Measurements from ENCODE around the gene ARHGAP12.
"Not testable (repeated sequence)": the region's sequence is repeated elsewhere in the genome, so short reads cannot be mapped to it uniquely, and the experiment has no call there.

Gene ARHGAP12

DNA sequence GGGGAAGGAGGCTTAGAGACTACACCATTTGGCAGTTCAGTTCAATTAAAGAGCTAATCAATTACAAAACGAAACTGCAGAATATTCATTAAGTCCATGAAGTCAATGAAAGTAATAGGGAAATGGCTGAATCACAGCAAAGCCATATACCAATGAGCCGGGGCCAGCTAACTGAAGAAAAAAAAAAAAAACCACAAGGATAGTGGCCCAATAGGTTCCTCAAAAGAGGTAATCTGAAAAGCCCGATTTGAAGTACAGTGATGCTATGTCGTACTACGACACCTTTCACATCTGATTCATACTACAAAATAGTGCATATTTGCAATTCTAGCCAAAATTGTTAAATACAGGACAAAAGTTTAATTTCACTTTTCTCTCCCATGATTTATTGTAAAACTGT, 2.5 kb downstream of the ARHGAP12 start:
- no peak for FAIRE-seq

GRCh38 chr10:31924833-31925232, 3.8 kb downstream of the ARHGAP12 start:
- no peak for DNase-seq (ENCODE audit: low spot score)
- FAIRE-seq = no peak

More for the DNA sequence above, 2.5 kb downstream of the ARHGAP12 start:
- no peak for DNase-seq (ENCODE audit: low spot score)

DNA sequence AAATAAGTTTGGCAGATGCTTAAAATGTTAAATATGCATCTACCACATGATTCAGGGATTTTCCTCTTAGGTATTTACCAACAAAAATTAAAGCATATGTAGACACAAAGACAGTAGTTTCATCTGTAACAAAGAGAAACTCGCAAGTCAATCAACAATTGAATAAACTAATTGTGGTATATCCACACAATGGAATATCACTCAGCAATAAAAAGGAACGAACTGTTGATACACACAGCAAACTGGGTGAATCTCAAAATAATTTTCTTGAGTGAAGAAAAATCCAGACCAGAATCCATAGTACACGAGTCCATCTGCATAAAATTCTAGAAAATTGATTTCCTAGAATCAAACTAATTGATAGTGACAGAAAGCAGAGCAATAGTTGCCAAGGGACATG, 5.2 kb downstream of the ARHGAP12 start:
- no peak for FAIRE-seq

GRCh38 chr10:31921031-31921430, 7.6 kb downstream of the ARHGAP12 start:
- DNase-seq (ENCODE audit: low spot score) (no peak), FAIRE-seq (no peak)

More for the DNA sequence above, 5.2 kb downstream of the ARHGAP12 start:
- DNase-seq (ENCODE audit: low spot score) = no peak

DNA sequence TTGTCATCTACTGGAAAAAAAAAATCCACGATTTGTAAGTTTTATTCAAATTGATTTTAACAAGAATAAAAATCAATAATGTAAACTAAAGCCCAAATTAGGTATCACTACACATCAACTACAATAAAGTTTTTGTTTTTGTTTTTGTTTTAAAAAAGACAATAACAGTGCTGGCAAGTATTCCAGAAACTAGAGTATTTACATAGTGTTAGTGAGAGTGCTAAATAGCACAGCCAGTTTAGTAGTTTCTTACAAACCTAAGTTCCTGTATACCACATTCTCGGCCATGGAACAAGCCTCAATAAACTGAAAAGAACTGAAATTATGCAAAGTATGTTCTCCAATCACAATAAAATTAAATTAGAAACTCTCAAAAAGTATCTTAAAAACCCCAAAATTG, 8.1 kb downstream of the ARHGAP12 start:
- no peak for DNase-seq (ENCODE audit: low spot score)
- FAIRE-seq = no peak

DNA sequence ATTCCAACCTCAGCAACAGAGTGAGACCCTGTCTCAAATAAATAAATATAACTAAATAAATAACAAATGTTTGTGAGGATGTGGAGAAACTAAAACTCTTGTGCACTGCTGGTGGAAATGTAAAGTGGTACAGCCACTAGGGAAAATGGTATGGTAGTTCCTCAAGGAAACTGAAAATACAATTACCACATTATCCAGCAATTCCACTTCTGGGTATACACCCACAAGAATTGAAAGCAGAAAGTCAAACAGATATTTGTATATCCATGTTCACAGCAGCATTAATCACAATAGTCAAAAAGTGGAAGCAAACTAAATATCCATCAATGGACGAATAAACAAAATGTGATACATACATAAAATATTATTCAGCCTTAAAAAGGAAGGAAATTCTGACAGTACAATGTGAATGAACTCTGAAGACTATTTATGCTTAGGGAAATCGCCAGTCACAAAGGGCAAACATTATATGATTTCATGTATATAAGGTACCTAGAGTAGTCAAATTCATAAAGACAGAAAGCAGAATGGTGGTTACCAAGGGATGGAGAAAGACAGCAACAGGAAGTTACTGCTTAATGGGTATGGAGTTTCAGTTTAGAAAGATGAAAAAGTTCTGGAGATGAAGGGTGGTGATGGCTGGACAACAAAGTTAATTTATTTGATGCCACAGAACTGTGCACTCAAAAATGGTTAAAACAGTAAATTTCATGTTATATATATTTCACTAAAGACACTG, 9.8 kb downstream of the ARHGAP12 start:
- DNase-seq (ENCODE audit: low spot score) = no peak
- no peak for FAIRE-seq

DNA sequence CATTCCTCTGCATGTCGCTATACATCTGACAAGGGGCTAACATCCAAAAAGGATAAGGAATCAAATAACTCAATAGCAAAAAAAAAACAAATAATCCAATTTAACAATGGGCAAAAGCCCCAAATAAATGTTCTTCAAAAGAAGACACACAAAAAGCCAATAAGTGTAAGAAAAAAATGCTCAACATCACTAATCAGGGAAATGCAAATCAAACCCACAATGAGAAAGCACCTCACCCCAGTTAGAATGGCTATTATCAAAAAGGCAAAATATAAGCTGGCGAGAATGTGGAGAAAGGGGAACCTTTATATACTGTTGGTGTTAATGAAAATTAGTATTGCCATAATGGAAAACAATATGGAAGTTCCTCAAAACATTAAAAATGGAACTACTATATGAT, 14.3 kb downstream of the ARHGAP12 start:
- FAIRE-seq (no peak), DNase-seq (ENCODE audit: low spot score) (no peak)

GRCh38 chr10:31912898-31913850, 15.5 kb downstream of the ARHGAP12 start:
- DNase-seq (ENCODE audit: low spot score) (no peak), FAIRE-seq (no peak)

GRCh38 chr10:31912289-31912688, 16.3 kb downstream of the ARHGAP12 start:
- DNase-seq (ENCODE audit: low spot score) = no peak
- no peak for FAIRE-seq

GRCh38 chr10:31910016-31910415, 18.6 kb downstream of the ARHGAP12 start:
- no peak for DNase-seq (ENCODE audit: low spot score)
- FAIRE-seq = no peak

DNA sequence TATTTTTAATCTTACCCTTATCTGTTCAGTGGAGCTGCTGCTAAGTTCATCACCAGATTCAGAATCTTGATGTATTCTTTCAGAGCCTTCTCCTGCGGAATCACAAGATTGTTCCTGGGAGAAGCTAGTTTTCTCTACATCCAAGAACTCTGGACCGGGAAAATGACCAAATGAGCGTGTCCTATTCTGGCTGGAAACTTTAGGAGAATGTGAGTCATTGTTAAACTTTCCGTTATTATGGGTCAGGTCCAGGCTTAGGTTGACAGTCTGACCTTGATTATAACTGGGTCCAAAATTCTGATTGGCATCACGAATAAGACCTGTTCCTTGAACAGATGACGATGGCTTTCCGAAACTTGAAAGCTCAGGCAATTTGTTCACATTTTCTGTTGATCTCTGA, 20.5 kb downstream of the ARHGAP12 start:
- FAIRE-seq (no peak), DNase-seq (ENCODE audit: low spot score) (no peak)

DNA sequence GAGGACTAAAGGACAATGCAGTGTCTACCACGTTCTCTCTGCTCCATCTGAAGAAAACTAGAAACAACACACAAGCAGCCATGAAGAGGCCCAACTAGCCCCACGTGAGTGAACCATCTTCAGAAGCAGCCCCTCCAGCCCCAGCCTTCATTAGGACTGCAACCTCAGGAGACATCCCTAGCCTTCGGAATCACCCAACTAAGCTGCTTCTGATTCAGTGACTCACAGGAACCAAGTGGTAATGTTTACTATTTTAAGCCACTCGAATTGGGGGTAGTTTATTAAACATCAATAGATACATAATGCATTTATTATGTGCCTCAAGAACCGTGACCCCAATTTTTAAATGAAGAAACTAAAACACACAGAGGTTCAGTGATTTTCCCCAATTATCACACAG, 22.6 kb downstream of the ARHGAP12 start:
- FAIRE-seq (no peak), DNase-seq (ENCODE audit: low spot score) (no peak)

DNA sequence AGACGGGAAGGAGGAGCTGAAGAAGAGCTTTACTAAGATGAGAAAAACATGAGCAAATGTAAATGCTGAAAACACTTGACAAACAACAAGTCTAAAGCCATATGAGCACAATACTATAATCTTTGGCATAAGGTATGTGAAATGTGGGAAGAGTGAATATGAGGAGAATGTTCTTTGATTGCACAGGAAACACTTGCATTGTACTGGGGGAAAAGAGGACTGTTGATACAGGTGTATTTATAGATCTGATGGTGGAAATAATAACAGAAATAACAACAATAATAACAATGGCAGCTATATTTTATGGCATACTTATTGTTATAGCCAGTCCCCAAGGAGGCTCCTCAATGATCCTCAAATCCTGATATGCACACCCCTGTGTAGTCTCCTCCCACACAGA, 23.0 kb downstream of the ARHGAP12 start:
- FAIRE-seq (no peak), DNase-seq (ENCODE audit: low spot score) (no peak)

- FAIRE-seq = no peak
- DNase-seq (ENCODE audit: low spot score) = no peak
Observed at GRCh38 chr10:31902625-31903024, 26.0 kb downstream of the ARHGAP12 start.

DNA sequence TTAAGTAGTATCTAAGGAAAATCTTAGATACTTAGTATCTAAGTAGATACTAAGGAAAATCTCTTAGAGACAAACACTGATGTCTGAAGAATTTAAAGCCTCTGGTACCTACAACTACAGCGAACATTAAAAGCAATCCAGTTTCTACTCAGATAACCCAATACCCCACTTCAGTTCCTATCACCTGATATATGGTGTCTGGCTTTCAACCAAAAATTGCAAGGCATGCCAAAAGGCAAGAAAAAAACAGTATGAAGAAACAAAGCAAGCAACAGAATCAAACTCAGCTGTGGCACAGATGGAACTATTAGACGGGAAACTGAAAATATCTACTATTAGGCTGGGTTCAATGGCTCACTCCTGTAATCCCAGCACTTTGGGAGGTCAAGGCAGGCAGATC, 31.1 kb downstream of the ARHGAP12 start:
- no peak for DNase-seq (ENCODE audit: low spot score)
- FAIRE-seq = no peak

- FAIRE-seq (no peak), DNase-seq (ENCODE audit: low spot score) (no peak)
Observed at GRCh38 chr10:31896968-31897384, 31.7 kb downstream of the ARHGAP12 start.

GRCh38 chr10:31895722-31896121, 32.9 kb downstream of the ARHGAP12 start:
- not testable (repeated sequence) for FAIRE-seq

DNA sequence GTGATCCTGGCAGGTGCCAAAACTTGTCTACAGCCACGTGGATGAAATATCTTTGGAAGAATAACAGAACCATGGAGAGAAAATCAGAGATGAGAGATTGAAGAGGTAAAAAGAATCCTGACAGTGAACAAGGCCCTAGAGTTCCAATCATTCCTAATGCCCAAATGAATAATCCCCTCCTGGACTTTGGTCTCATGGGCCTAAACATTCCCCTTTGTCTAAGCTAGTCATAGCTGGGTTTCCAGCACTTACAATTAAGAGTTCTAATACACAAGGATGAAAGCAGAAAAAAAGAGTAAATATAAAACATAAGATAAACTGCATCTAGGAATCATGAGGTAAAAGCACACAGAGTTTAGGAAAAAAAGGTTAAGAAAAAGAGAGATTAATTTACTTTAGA, 40.2 kb downstream of the ARHGAP12 start:
- FAIRE-seq (no peak), DNase-seq (ENCODE audit: low spot score) (no peak)

More at GRCh38 chr10:31895722-31896121, 32.9 kb downstream of the ARHGAP12 start:
- DNase-seq (ENCODE audit: low spot score) = not testable (repeated sequence)

DNA sequence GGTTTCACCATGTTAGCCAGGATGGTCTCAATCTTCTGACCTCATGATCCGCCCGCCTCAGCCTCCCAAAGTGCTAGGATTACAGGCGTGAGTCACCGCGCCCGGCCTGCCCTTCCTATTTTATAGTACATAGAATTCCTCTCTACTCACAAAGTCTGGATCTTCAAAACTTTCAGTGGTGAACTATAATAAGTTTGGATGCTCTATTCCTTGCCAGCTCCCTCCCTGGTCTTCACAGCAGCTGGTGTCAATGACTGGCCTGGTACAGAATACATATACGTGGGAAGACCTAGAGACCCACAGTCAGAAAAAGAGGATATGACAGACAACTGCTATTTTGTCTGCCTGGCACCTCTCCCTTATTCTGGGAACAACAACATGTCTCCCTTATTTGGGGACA, 40.8 kb downstream of the ARHGAP12 start:
- FAIRE-seq (no peak), DNase-seq (ENCODE audit: low spot score) (no peak)

DNA sequence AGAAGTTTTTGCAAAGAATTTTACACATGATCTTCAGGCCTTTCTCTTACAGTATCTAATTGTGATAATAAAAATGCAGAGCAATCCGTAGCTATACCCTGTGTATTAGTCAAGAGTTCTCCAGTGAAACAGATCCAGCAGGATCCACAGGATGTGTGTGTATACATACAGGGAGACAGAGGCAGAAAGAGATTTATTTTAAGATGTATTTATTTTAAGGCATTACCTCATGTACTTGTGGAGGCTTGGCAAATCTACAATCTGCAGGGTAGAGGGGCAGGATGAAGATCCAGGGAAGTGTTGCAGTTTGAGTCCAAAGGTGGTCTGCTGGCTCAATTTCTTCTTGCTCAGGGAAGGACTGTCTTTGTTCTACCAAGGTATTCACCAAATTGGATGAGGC, 41.7 kb downstream of the ARHGAP12 start:
- DNase-seq (ENCODE audit: low spot score) (no peak), FAIRE-seq (no peak)

- DNase-seq (ENCODE audit: low spot score) = no peak
- no peak for FAIRE-seq
Observed at GRCh38 chr10:31885971-31886370, 42.7 kb downstream of the ARHGAP12 start.

GRCh38 chr10:31884386-31884785, 44.2 kb downstream of the ARHGAP12 start:
- FAIRE-seq (no peak), DNase-seq (ENCODE audit: low spot score) (no peak)
